Glutamatergic neuron (in vitro differentiated cells): ENCODE results near the gene PCOLCE2. TPM values are rescaled to one million over a fixed set of nuclear protein-coding genes. Genes with fewer than 3 reads are reported as not detected.

Source experiments
- DNase-seq: peaks from one replicate; pipeline ENCODE4 v3.0.0; 2022
- H3K27ac Mint-ChIP-seq: one replicate; pipeline ENCODE4 v1.8.0; 2020; ENCODE audit warnings: mild to moderate bottlenecking, mixed read lengths, inconsistent platforms; ENCODE audit not compliant: unreplicated experiment
- H3K27me3 Mint-ChIP-seq: one replicate; pipeline ENCODE4 v1.8.0; 2020; ENCODE audit warnings: mild to moderate bottlenecking, moderate library complexity, mixed read lengths, inconsistent platforms; ENCODE audit not compliant: unreplicated experiment
- H3K36me3 Mint-ChIP-seq: one replicate; pipeline ENCODE4 v1.8.0; 2020; ENCODE audit warnings: mild to moderate bottlenecking, mixed read lengths, inconsistent platforms; ENCODE audit not compliant: unreplicated experiment
- H3K4me1 Mint-ChIP-seq: one replicate; pipeline ENCODE4 v1.8.0; 2020; ENCODE audit warnings: mild to moderate bottlenecking, low read depth, mixed read lengths, inconsistent platforms; ENCODE audit not compliant: unreplicated experiment
- H3K4me3 Mint-ChIP-seq: one replicate; pipeline ENCODE4 v1.8.0; 2020; ENCODE audit warnings: mild to moderate bottlenecking, mixed read lengths, inconsistent platforms; ENCODE audit not compliant: unreplicated experiment
- H3K9me3 Mint-ChIP-seq: one replicate; pipeline ENCODE4 v1.8.0; 2020; ENCODE audit warnings: mild to moderate bottlenecking, moderate library complexity, mixed read lengths, inconsistent platforms; ENCODE audit not compliant: unreplicated experiment
- CTCF ChIP-seq: fragments of 200-600 bp; sonication (generic); IDR thresholded peaks from one replicate; pipeline ENCODE4 v1.5.0; 2021; ENCODE audit not compliant: partially characterized antibody, unreplicated experiment
- total RNA-seq: library from RNA; stranded (reverse); fragmentation: NEBNext Ultra II Directional; extraction: Animal tissue kit (Norgen Biotek cat#: 25700); gene quantifications from one replicate; pipeline ENCODE4 v1.2.1, GENCODE V29; 2021; ENCODE audit not compliant: unreplicated experiment

Gene PCOLCE2
- total RNA-seq, 1 donor from 2014 or later = 33.4 TPM

- no peaks in the 10 kb centered on the region for H3K4me1 Mint-ChIP-seq
- no peak overlapping the region for H3K27ac Mint-ChIP-seq
- TF ChIP-seq CTCF = no peak
- H3K36me3 Mint-ChIP-seq = peaks cover 5% of the 10 kb centered on the region
- H3K27me3 Mint-ChIP-seq = peaks cover 2% of the 10 kb centered on the region
- H3K9me3 Mint-ChIP-seq = no peaks in the 10 kb centered on the region
- H3K4me3 Mint-ChIP-seq = no peak overlapping the region
- DNase-seq = no peak
These were observed 36.3 kb upstream of the PCOLCE2 start for GRCh38 chr3:142925140-142925539.

- H3K4me3 Mint-ChIP-seq = no peak overlapping the region
- DNase-seq = no peak
- peaks cover 2% of the 10 kb centered on the region for H3K27me3 Mint-ChIP-seq
- TF ChIP-seq CTCF = no peak
- no peak overlapping the region for H3K27ac Mint-ChIP-seq
- H3K4me1 Mint-ChIP-seq = no peaks in the 10 kb centered on the region
- H3K9me3 Mint-ChIP-seq = no peaks in the 10 kb centered on the region
- peaks cover 5% of the 10 kb centered on the region for H3K36me3 Mint-ChIP-seq
These were observed 34.8 kb upstream of the PCOLCE2 start for GRCh38 chr3:142923694-142924093.

- peaks cover 1% of the 10 kb centered on the region for H3K9me3 Mint-ChIP-seq
- H3K4me1 Mint-ChIP-seq = no peaks in the 10 kb centered on the region
- H3K4me3 Mint-ChIP-seq = no peak overlapping the region
- peaks cover 4% of the 10 kb centered on the region for H3K36me3 Mint-ChIP-seq
- DNase-seq = no peak
- no peak for TF ChIP-seq CTCF
- H3K27me3 Mint-ChIP-seq = no peaks in the 10 kb centered on the region
- no peak overlapping the region for H3K27ac Mint-ChIP-seq
These were observed 27.7 kb upstream of the PCOLCE2 start for GRCh38 chr3:142916605-142917004.

- Mint-ChIP-seq H3K27ac (no peak overlapping the region), H3K4me1 (no peaks in the 10 kb centered on the region), H3K27me3 (peaks cover 2% of the 10 kb centered on the region), H3K4me3 (no peak overlapping the region), H3K9me3 (peaks cover 1% of the 10 kb centered on the region), H3K36me3 (peaks cover 4% of the 10 kb centered on the region)
- TF ChIP-seq CTCF = no peak
- no peak for DNase-seq
These were observed 26.8 kb upstream of the PCOLCE2 start for GRCh38 chr3:142915636-142916035.

GRCh38 chr3:142914286-142914811, 25.5 kb upstream of the PCOLCE2 start:
- no peak for DNase-seq
- TF ChIP-seq CTCF = no peak
- Mint-ChIP-seq H3K27ac (no peak overlapping the region), H3K36me3 (peaks cover 4% of the 10 kb centered on the region), H3K27me3 (peaks cover 2% of the 10 kb centered on the region), H3K4me1 (no peaks in the 10 kb centered on the region), H3K4me3 (no peak overlapping the region), H3K9me3 (peaks cover 1% of the 10 kb centered on the region)
